H1 (cell line): Measurements from ENCODE around the gene PFDN5. TPM values are rescaled to one million over a fixed set of nuclear protein-coding genes. Genes with fewer than 3 reads are reported as not detected.

Source experiments
- CTCF ChIA-PET: fragments of 300-600 bp; sonication (Branson Sonifier 250); formaldehyde crosslinking; loops from one replicate; lab custom pipeline; 2021; ENCODE audit not compliant: partially characterized antibody; lab: Charles Lee
- POLR2A ChIA-PET: fragments of 300-600 bp; sonication (Branson Sonifier 250); formaldehyde crosslinking; loops from one replicate; lab custom pipeline; 2021; ENCODE audit warnings: inconsistent platforms; ENCODE audit not compliant: partially characterized antibody; lab: Charles Lee
- DNase-seq, 2 experiments: peaks; one replicate each; pipeline versions ENCODE4 v3.0.0 to v3.0.0-alpha.2; 2010 to 2022; ENCODE audit warnings: low spot score in 2 of 2, low read depth in 1 of 2, mixed read lengths in 1 of 2
- FAIRE-seq: peaks from 2 replicates; lab custom pipeline; 2011; peaks lifted over from hg19 to GRCh38; lab: Jason Lieb, UNC
- H2AFZ ChIP-seq: 2 replicates; pipeline ENCODE4 v1.8.1; 2012; ENCODE audit warnings: low read length, inconsistent platforms
- H2AK5ac ChIP-seq: 2 replicates; pipeline ENCODE4 v1.6.1; 2013; ENCODE audit warnings: low read depth, low read length
- H2BK120ac ChIP-seq: replicated peaks from 2 replicates; pipeline ENCODE3; 2013; ENCODE audit warnings: low read depth, low read length, inconsistent platforms
- H2BK12ac ChIP-seq: 2 replicates; pipeline ENCODE4 v1.6.1; 2013; ENCODE audit warnings: low read depth, low read length
- H2BK15ac ChIP-seq: 2 replicates; pipeline ENCODE4 v1.6.1; 2013; ENCODE audit warnings: low read length
- H2BK20ac ChIP-seq: 2 replicates; pipeline ENCODE4 v1.6.1; 2013; ENCODE audit warnings: low read length
- H2BK5ac ChIP-seq: 2 replicates; pipeline ENCODE4 v1.6.1; 2013; ENCODE audit warnings: low read depth, low read length
- H3K14ac ChIP-seq: 2 replicates; pipeline ENCODE4 v1.6.1; 2013; ENCODE audit warnings: inconsistent platforms; ENCODE audit not compliant: insufficient read length
- H3K18ac ChIP-seq: 2 replicates; pipeline ENCODE4 v1.6.1; 2013; ENCODE audit warnings: low read length; ENCODE audit errors: extremely low read depth
- H3K23ac ChIP-seq: 2 replicates; pipeline ENCODE4 v1.6.1; 2013; ENCODE audit warnings: inconsistent platforms; ENCODE audit not compliant: insufficient read length
- H3K23me2 ChIP-seq: 2 replicates; pipeline ENCODE4 v1.6.1; 2013; ENCODE audit warnings: low read depth, low read length
- H3K27ac ChIP-seq: 2 replicates; pipeline ENCODE4 v1.6.1; 2011; ENCODE audit warnings: low read depth, low read length, inconsistent platforms
- H3K27me3 ChIP-seq, 4 experiments: replicated peaks in 1 of 4; 1 replicate in 1 of 4; 2 replicates in 3 of 4; pipeline versions ENCODE4 v1.6.1 to v1.8.1; 2011 to 2013; ENCODE audit warnings: low read length in 3 of 4, mild to moderate bottlenecking in 3 of 4, inconsistent platforms in 2 of 4, mixed read lengths in 2 of 4, moderate library complexity in 1 of 4; ENCODE audit not compliant: control insufficient read depth in 3 of 4, insufficient read depth in 3 of 4; ENCODE audit errors: extremely low read depth in 1 of 4
- H3K36me3 ChIP-seq, 4 experiments: 2 replicates each; pipeline versions ENCODE4 v1.6.1 to v1.8.1; 2011 to 2013; ENCODE audit warnings: mild to moderate bottlenecking in 4 of 4, low read length in 3 of 4, moderate library complexity in 2 of 4, control low read depth in 1 of 4, inconsistent platforms in 1 of 4; ENCODE audit not compliant: insufficient read depth in 4 of 4, control insufficient read depth in 2 of 4
- H3K4ac ChIP-seq: replicated peaks from 2 replicates; pipeline ENCODE3; 2013; ENCODE audit warnings: low read length, low read depth, mixed read lengths, inconsistent platforms; ENCODE audit not compliant: insufficient read length
- H3K4me1 ChIP-seq, 4 experiments: replicated peaks in 1 of 4; 1 replicate in 1 of 4; 2 replicates in 3 of 4; pipeline versions ENCODE4 v1.6.1 to v1.8.1; 2011 to 2013; ENCODE audit warnings: low read length in 3 of 4, inconsistent platforms in 2 of 4, mixed read lengths in 1 of 4; ENCODE audit not compliant: insufficient read depth in 4 of 4, control insufficient read depth in 3 of 4
- H3K4me2 ChIP-seq, 2 experiments: 2 replicates each; pipeline versions ENCODE4 v1.6.1 to v1.8.1; 2011 to 2013; ENCODE audit warnings: low read depth in 2 of 2, low read length in 2 of 2, control low read depth in 1 of 2, inconsistent platforms in 1 of 2, mild to moderate bottlenecking in 1 of 2; ENCODE audit not compliant: insufficient read depth in 1 of 2
- H3K4me3 ChIP-seq, 4 experiments: fragments of 200-600, 300-600 bp in 1 of 4; sonication (generic), shearing (Covaris generic), sonication (Bioruptor Twin) in 1 of 4; 2 replicates each; pipeline versions ENCODE4 v1.5.1 to v1.8.1; 2011 to 2016; ENCODE audit warnings: low read length in 4 of 4, low read depth in 3 of 4, control low read depth in 2 of 4, inconsistent platforms in 2 of 4, mild to moderate bottlenecking in 2 of 4, mixed read lengths in 1 of 4, moderate library complexity in 1 of 4; ENCODE audit not compliant: insufficient read depth in 2 of 4; ENCODE audit errors: extremely low read depth in 1 of 4
- H3K56ac ChIP-seq: replicated peaks from 2 replicates; pipeline ENCODE3; 2013; ENCODE audit warnings: low read depth, mild to moderate bottlenecking, mixed read lengths, low read length, inconsistent platforms; ENCODE audit not compliant: insufficient read length
- H3K79me1 ChIP-seq: 2 replicates; pipeline ENCODE4 v1.6.1; 2013; ENCODE audit warnings: low read depth, low read length, control low read depth
- H3K79me2 ChIP-seq, 2 experiments: 2 replicates each; pipeline versions ENCODE4 v1.6.1 to v1.8.1; 2012 to 2013; ENCODE audit warnings: low read length in 2 of 2, mild to moderate bottlenecking in 2 of 2, inconsistent platforms in 1 of 2; ENCODE audit not compliant: insufficient read depth in 2 of 2, control insufficient read depth in 1 of 2
- H3K9ac ChIP-seq, 4 experiments: replicated peaks in 1 of 4; 1 replicate in 1 of 4; 2 replicates in 3 of 4; pipeline versions ENCODE4 v1.6.1 to v1.8.1; 2011 to 2013; ENCODE audit warnings: low read depth in 3 of 4, low read length in 3 of 4, control low read depth in 2 of 4, mild to moderate bottlenecking in 2 of 4, moderate library complexity in 2 of 4, inconsistent platforms in 1 of 4; ENCODE audit errors: extremely low read depth in 1 of 4
- H3K9me3 ChIP-seq, 2 experiments: 2 replicates each; pipeline versions ENCODE4 v1.6.1 to v1.8.1; 2012 to 2013; ENCODE audit warnings: mild to moderate bottlenecking in 2 of 2, moderate library complexity in 2 of 2, control low read depth in 1 of 2, inconsistent platforms in 1 of 2, low read depth in 1 of 2, low read length in 1 of 2, mixed read lengths in 1 of 2; ENCODE audit not compliant: insufficient read depth in 2 of 2
- H4K20me1 ChIP-seq, 2 experiments: replicated peaks in 1 of 2; 2 replicates each; pipeline versions ENCODE3 to v1.8.1; 2011 to 2013; ENCODE audit warnings: inconsistent platforms in 2 of 2, low read length in 2 of 2, mild to moderate bottlenecking in 1 of 2; ENCODE audit not compliant: insufficient read depth in 2 of 2, control insufficient read depth in 1 of 2
- H4K5ac ChIP-seq: 2 replicates; pipeline ENCODE4 v1.6.1; 2013; ENCODE audit warnings: low read length, low read depth, mixed read lengths, inconsistent platforms; ENCODE audit not compliant: insufficient read length
- H4K8ac ChIP-seq: 2 replicates; pipeline ENCODE4 v1.8.0; 2013; ENCODE audit warnings: mild to moderate bottlenecking, moderate library complexity, low read length, inconsistent platforms; ENCODE audit not compliant: insufficient read depth; ENCODE audit errors: extremely low read depth
- H4K91ac ChIP-seq: replicated peaks from 2 replicates; pipeline ENCODE3; 2013; ENCODE audit warnings: low read length, mixed read lengths, inconsistent platforms; ENCODE audit not compliant: insufficient read length
- BRCA1 ChIP-seq: IDR thresholded peaks from 2 replicates; pipeline ENCODE4 v1.6.1; 2012; ENCODE audit warnings: low read depth, low read length, improper control_type of control experiment
- CBX5 ChIP-seq: fragments of 300-800, 300-1000 bp; sonication (generic); IDR thresholded peaks from 2 replicates; pipeline ENCODE4 v1.7.1; 2016; ENCODE audit warnings: antibody characterized with exemption, low read length, low read depth
- CREB1 ChIP-seq: IDR thresholded peaks from 2 replicates; pipeline ENCODE4 v1.6.1; 2012; ENCODE audit warnings: inconsistent platforms
- EZH2 ChIP-seq: fragments of 200-600 bp; sonication (generic); IDR thresholded peaks from 2 replicates; pipeline ENCODE4 v1.7.1; 2012; ENCODE audit warnings: low read depth, mild to moderate bottlenecking, moderate library complexity, low read length, inconsistent platforms; ENCODE audit not compliant: severe bottlenecking
- KDM4A ChIP-seq: IDR thresholded peaks from one replicate; pipeline ENCODE4 v1.7.1; 2012; ENCODE audit warnings: low read depth, mild to moderate bottlenecking, moderate library complexity, low read length, inconsistent platforms; ENCODE audit not compliant: severe bottlenecking
- PHF8 ChIP-seq: fragments of 200-600 bp; sonication (generic); conservative IDR thresholded peaks from 2 replicates; pipeline ENCODE4 v1.7.1; 2012; ENCODE audit warnings: low read depth, mild to moderate bottlenecking, inconsistent platforms, low read length, moderate library complexity
- POU5F1 ChIP-seq: IDR thresholded peaks from 2 replicates; pipeline ENCODE4 v1.6.1; 2011; ENCODE audit warnings: low read depth, mild to moderate bottlenecking, low read length, moderate library complexity
- RFX5 ChIP-seq: IDR thresholded peaks from 2 replicates; pipeline ENCODE4 v1.6.1; 2011; ENCODE audit warnings: low read depth, low read length, improper control_type of control experiment, borderline replicate concordance
- SP1 ChIP-seq: IDR thresholded peaks from 2 replicates; pipeline ENCODE4 v1.6.1; 2011; ENCODE audit warnings: low read depth, low read length
- SP2 ChIP-seq: IDR thresholded peaks from 2 replicates; pipeline ENCODE4 v1.6.1; 2012; ENCODE audit warnings: mild to moderate bottlenecking, low read length, inconsistent platforms
- TAF7 ChIP-seq: optimal IDR thresholded peaks from 2 replicates; pipeline ENCODE3; 2011; ENCODE audit warnings: low read depth, mild to moderate bottlenecking, inconsistent platforms, low read length, moderate library complexity, borderline replicate concordance
- TCF12 ChIP-seq: IDR thresholded peaks from 2 replicates; pipeline ENCODE4 v1.6.1; 2011; ENCODE audit warnings: low read depth, mild to moderate bottlenecking, low read length
- WGBS, 2 experiments: shearing (Covaris generic) in 1 of 2; methylation state at CpG; one replicate each; pipeline versions ENCODE4 v1.1.6 to v1.1.7; 2013 to 2015; ENCODE audit warnings: low lambda C conversion rate in 2 of 2, mixed read lengths in 2 of 2, inconsistent platforms in 1 of 2, low coverage in 1 of 2, missing lambda C conversion rate in 1 of 2; ENCODE audit not compliant: insufficient replicate concordance in 2 of 2, insufficient coverage in 1 of 2, insufficient read length in 1 of 2; ENCODE audit errors: extremely low coverage in 1 of 2, missing lambda C conversion rate in 1 of 2; 5-methylcytosine and 5-hydroxymethylcytosine counted together
- polyA plus RNA-seq, 7 experiments: library from polyadenylated mRNA; depleted of rRNA in 3 of 7; stranded (reverse) in 5 of 7; unstranded in 2 of 7; fragments of >200 nt in 5 of 7; fragments of 200-250 nt in 2 of 7; gene quantifications; 1 replicate in 5 of 7; 2 replicates in 1 of 7; 4 replicates in 1 of 7; pipeline versions ENCODE4 v1.2.1 to v1.2.3, GENCODE V29; 2011 to 2013; ENCODE audit warnings: missing spikeins in 2 of 7, mixed read lengths in 2 of 7
- total RNA-seq: library from RNA; stranded (reverse); fragmentation: NEBNext Ultra II Directional; extraction: Animal tissue kit (Norgen Biotek cat#: 25700); gene quantifications from 2 replicates; pipeline ENCODE4 v1.2.1, GENCODE V29; 2021
- TF ChIP-seq, protein P1 (sequence below): IDR thresholded peaks from 2 replicates; pipeline ENCODE4 v1.6.1; 2012; ENCODE audit warnings: low read length, inconsistent platforms

PFDN5 gene
- total and polyA plus RNA-seq, 2 of the 8 experiments (the other 6 are each of a cell fraction or from before 2014, with no cell fraction given), result 290 to 630 TPM

DNA sequence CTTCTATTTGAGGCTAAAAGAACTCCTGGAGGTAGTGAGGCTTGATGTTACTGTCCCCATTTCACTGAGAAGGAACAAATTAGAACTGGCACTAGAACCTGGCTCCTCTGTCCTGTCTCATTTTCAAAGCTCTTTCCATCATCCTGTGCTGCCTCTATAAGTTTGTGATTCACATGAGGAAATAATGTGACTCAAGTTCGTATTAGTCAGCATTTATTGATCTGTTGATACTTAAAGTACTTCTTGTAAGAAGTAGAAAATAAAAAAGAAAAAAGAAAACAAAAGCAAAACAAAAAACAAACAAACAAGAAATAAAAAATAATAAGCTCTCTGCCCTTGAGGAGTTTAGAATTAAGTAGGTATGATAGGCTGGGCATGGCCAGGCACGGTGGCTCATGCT, 29.6 kb upstream of the PFDN5 start:
- ChIA-PET POLR2A (interaction anchor here (0.7 to 9.3 kb wide), 5 partner anchors 8 to 125 kb away, joined by 3 to 113 read pairs (median 5); no protein-coding TSS in a partner anchor), CTCF (interaction anchor here (0.7 to 23.0 kb wide), 10 partner anchors 9 to 212 kb away, joined by 4 to 654 read pairs (median 56); partner anchors contain the start of genes AAAS and RARG)
- Histone ChIP-seq H3K36me3 (peaks cover 6 to 14% (median 10%) of the 10 kb centered on the region in 4 experiments; a peak in 5 of 8 replicates), H2BK12ac (no peak overlapping the region), H2BK5ac (no peak overlapping the region), H3K4me1 (peaks cover 3 to 11% (median 5%) of the 10 kb centered on the region in 4 experiments; a peak in 5 of 7 replicates), H4K20me1 (peaks cover 3 to 4% of the 10 kb centered on the region in 2 experiments), H4K5ac (no peak overlapping the region), H3K27ac (no peak overlapping the region), H3K79me2 (peaks cover 0 to 16% of the 10 kb centered on the region in 2 experiments; a peak in 2 of 4 replicates), H3K56ac (no peak overlapping the region), H2BK15ac (no peak overlapping the region), H3K23ac (no peak overlapping the region), H3K27me3 (peaks cover 0 to 2% (median 0%) of the 10 kb centered on the region in 4 experiments; a peak in 1 of 7 replicates), H2BK120ac (no peak overlapping the region), H3K9me3 (no peaks in the 10 kb centered on the region), H3K4me3 (no peak overlapping the region), H3K4ac (no peak overlapping the region), H3K4me2 (no peak overlapping the region), H3K14ac (no peak overlapping the region), H3K23me2 (peaks cover 5% of the 10 kb centered on the region; the same call in 1 of the 2 replicates), H3K9ac (no peak overlapping the region), H2AK5ac (no peak overlapping the region), H4K8ac (no peak overlapping the region), H3K18ac (no peak overlapping the region), H3K79me1 (peaks cover 16% of the 10 kb centered on the region), H2BK20ac (no peak overlapping the region), H2AFZ (no peak overlapping the region), H4K91ac (no peak overlapping the region)
- no peak for DNase-seq
- WGBS, 2 experiments, result 92% methylated on average over 2 of the region's 2 CpGs; no CpG with 5 or more reads in 1 of the 2 experiments
- no peak for FAIRE-seq
- TF ChIP-seq RFX5 (no peak), SP1 (no peak), BRCA1 (no peak), TCF12 (no peak), TAF7 (no peak), POU5F1 (no peak), SP2 (no peak), CREB1 (no peak), EZH2 (no peak), CBX5 (no peak), KDM4A (no peak), PHF8 (no peak)
- TF ChIP-seq, protein P1, sequence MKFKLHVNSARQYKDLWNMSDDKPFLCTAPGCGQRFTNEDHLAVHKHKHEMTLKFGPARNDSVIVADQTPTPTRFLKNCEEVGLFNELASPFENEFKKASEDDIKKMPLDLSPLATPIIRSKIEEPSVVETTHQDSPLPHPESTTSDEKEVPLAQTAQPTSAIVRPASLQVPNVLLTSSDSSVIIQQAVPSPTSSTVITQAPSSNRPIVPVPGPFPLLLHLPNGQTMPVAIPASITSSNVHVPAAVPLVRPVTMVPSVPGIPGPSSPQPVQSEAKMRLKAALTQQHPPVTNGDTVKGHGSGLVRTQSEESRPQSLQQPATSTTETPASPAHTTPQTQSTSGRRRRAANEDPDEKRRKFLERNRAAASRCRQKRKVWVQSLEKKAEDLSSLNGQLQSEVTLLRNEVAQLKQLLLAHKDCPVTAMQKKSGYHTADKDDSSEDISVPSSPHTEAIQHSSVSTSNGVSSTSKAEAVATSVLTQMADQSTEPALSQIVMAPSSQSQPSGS, result no peak
